K562 (cell line): ENCODE measurements around the gene HIF1A. TPM values are rescaled to one million over a fixed set of nuclear protein-coding genes. Genes with fewer than 3 reads are reported as not detected.

Experiments used
- ATAC-seq: fragments of 200-7000 bp; cut with Tn5 transposase; 3 replicates; pipeline ENCODE4 v1.9.1; 2020; ENCODE audit warnings: moderate library complexity
- BruUV-seq: library from RNA; stranded (reverse); fragments of 400-500 nt; replicated peaks from 2 replicates; lab custom pipeline; 2021; lab: Mats Ljungman, UMichigan
- CTCF ChIA-PET: fragments of 300-600 bp; formaldehyde crosslinking; extraction: SDS; loops from one replicate; lab custom pipeline; 2021; ENCODE audit warnings: low intra/inter-chr PET ratio; lab: Yijun Ruan, JAX
- POLR2A ChIA-PET: fragments of 300-600, 350-650 bp; sonication (Branson Sonifier 250); formaldehyde crosslinking; extraction: SDS; loops from one replicate; lab custom pipeline; 2021; ENCODE audit warnings: antibody characterized with exemption, inconsistent platforms; lab: Yijun Ruan, JAX
- DNase-seq, 4 experiments: peaks; one replicate each; pipeline versions ENCODE4 v3.0.0 to v3.0.0-alpha.2; 2011 to 2018; ENCODE audit warnings: low spot score in 3 of 4, mixed read lengths in 3 of 4; ENCODE audit errors: extremely low read depth in 1 of 4
- FAIRE-seq: peaks from 2 replicates; lab custom pipeline; 2011; peaks lifted over from hg19 to GRCh38; lab: Jason Lieb, UNC
- H2AFZ ChIP-seq: 2 replicates; pipeline ENCODE4 v1.6.0; 2011; ENCODE audit warnings: low read depth, low read length, control low read depth, inconsistent platforms
- H3K27ac ChIP-seq: fragments of 200-600 bp; 3 replicates; pipeline ENCODE4 v1.8.0; 2011; ENCODE audit warnings: low read depth, mild to moderate bottlenecking, control low read depth, inconsistent platforms, low read length, moderate library complexity, mixed read lengths; ENCODE audit errors: extremely low read depth
- H3K27me3 ChIP-seq, 2 experiments: fragments of 300-600 bp in 1 of 2; 2 replicates in 1 of 2; 3 replicates in 1 of 2; pipeline versions ENCODE4 v1.6.0 to v1.8.0; 2011; ENCODE audit warnings: inconsistent platforms in 2 of 2, low read length in 2 of 2, mild to moderate bottlenecking in 1 of 2, mixed read lengths in 1 of 2, moderate library complexity in 1 of 2; ENCODE audit not compliant: control insufficient read depth in 2 of 2, insufficient read depth in 2 of 2
- H3K36me3 ChIP-seq: fragments of 300-600 bp; 3 replicates; pipeline ENCODE4 v1.8.0; 2011; ENCODE audit warnings: mild to moderate bottlenecking, low read length, inconsistent platforms; ENCODE audit not compliant: control insufficient read depth, insufficient read depth
- H3K4me1 ChIP-seq, 2 experiments: fragments of 200-600 bp in 1 of 2; replicated peaks in 1 of 2; 2 replicates in 1 of 2; 3 replicates in 1 of 2; pipeline versions ENCODE4 v1.5.1 to v1.8.0; 2011; ENCODE audit warnings: inconsistent platforms in 2 of 2, low read length in 2 of 2, mild to moderate bottlenecking in 1 of 2, mixed read lengths in 1 of 2, moderate library complexity in 1 of 2; ENCODE audit not compliant: control insufficient read depth in 2 of 2, insufficient read depth in 2 of 2
- H3K4me2 ChIP-seq: 2 replicates; pipeline ENCODE4 v1.6.1; 2011; ENCODE audit warnings: low read length, control low read depth, inconsistent platforms, mixed read lengths; ENCODE audit not compliant: insufficient read depth
- H3K4me3 ChIP-seq: fragments of 200-600 bp; sonication (generic), shearing (Covaris generic); 2 replicates; pipeline ENCODE4 v1.5.1; 2016; ENCODE audit warnings: control low read depth, inconsistent platforms
- H3K79me2 ChIP-seq: fragments of 200-600 bp; 3 replicates; pipeline ENCODE4 v1.8.0; 2011; ENCODE audit warnings: low read length, inconsistent platforms; ENCODE audit not compliant: control insufficient read depth, insufficient read depth
- H3K9ac ChIP-seq, 2 experiments: 2 replicates each; pipeline versions ENCODE4 v1.6.0 to v1.6.1; 2011; ENCODE audit warnings: low read depth in 2 of 2, low read length in 2 of 2, control low read depth in 1 of 2, inconsistent platforms in 1 of 2, mild to moderate bottlenecking in 1 of 2, mixed read lengths in 1 of 2; ENCODE audit not compliant: insufficient read depth in 1 of 2
- H3K9me1 ChIP-seq: one replicate; pipeline ENCODE4 v1.6.0; 2011; ENCODE audit warnings: inconsistent platforms, mild to moderate bottlenecking, low read length, moderate library complexity; ENCODE audit not compliant: control insufficient read depth, insufficient read depth
- H3K9me3 ChIP-seq: replicated peaks from 2 replicates; pipeline ENCODE4 v1.5.1; 2011; ENCODE audit warnings: low read depth, low read length, inconsistent platforms; ENCODE audit not compliant: control insufficient read depth, insufficient read depth
- H4K20me1 ChIP-seq: replicated peaks from 2 replicates; pipeline ENCODE4 v1.6.1; 2011; ENCODE audit warnings: low read length, inconsistent platforms, mixed read lengths; ENCODE audit not compliant: control insufficient read depth, insufficient read depth
- ETV6 ChIP-seq, 3 experiments: fragments of 150-350 bp in 1 of 3; sonication (generic) in 1 of 3; formaldehyde crosslinking in 1 of 3; IDR thresholded peaks; 2 replicates each; pipeline versions ENCODE4 v1.6.1 to v1.8.0; 2014 to 2022; ENCODE audit warnings: borderline replicate concordance in 2 of 3, low read depth in 2 of 3, antibody characterized with exemption in 1 of 3, low read length in 1 of 3, mild to moderate bottlenecking in 1 of 3, missing genetic modification reagents in 1 of 3
- GTF2A2 ChIP-seq: IDR thresholded peaks from 2 replicates; pipeline ENCODE4 v1.6.1; 2016; ENCODE audit warnings: mild to moderate bottlenecking, missing genetic modification characterization, missing compliant biosample characterization
- HNRNPLL ChIP-seq: fragments of 200-400 bp; formaldehyde crosslinking; IDR thresholded peaks from 2 replicates; pipeline ENCODE4 v1.6.1; 2017; ENCODE audit warnings: low read length, low read depth, mild to moderate bottlenecking; ENCODE audit not compliant: poor library complexity, severe bottlenecking
- JUNB ChIP-seq: fragments of 450-650 bp; formaldehyde crosslinking; conservative IDR thresholded peaks from 2 replicates; pipeline ENCODE4 v1.4.0; 2020; ENCODE audit warnings: mild to moderate bottlenecking
- NFRKB ChIP-seq: fragments of 450-650 bp; IDR thresholded peaks from 2 replicates; pipeline ENCODE4 v1.6.1; 2016; ENCODE audit warnings: low read depth
- PCBP1 ChIP-seq: fragments of 200-400 bp; formaldehyde crosslinking; IDR thresholded peaks from 2 replicates; pipeline ENCODE4 v1.6.1; 2018; ENCODE audit warnings: mild to moderate bottlenecking, low read depth, low read length; ENCODE audit not compliant: poor library complexity, severe bottlenecking
- POLR2G ChIP-seq: fragments of 200-400 bp; formaldehyde crosslinking; IDR thresholded peaks from 2 replicates; pipeline ENCODE4 v1.6.1; 2017; ENCODE audit warnings: low read depth, mild to moderate bottlenecking, antibody characterized with exemption, low read length, moderate library complexity
- RBFOX2 ChIP-seq: fragments of 200-400 bp; formaldehyde crosslinking; IDR thresholded peaks from 2 replicates; pipeline ENCODE4 v1.6.1; 2017; ENCODE audit warnings: low read depth, mild to moderate bottlenecking, low read length, moderate library complexity
- RBM17 ChIP-seq: fragments of 200-400 bp; formaldehyde crosslinking; IDR thresholded peaks from 2 replicates; pipeline ENCODE4 v1.6.1; 2017; ENCODE audit warnings: low read depth, mild to moderate bottlenecking, low read length, borderline replicate concordance
- RFX5 ChIP-seq: IDR thresholded peaks from 2 replicates; pipeline ENCODE4 v1.6.1; 2011; ENCODE audit warnings: low read depth, mild to moderate bottlenecking, improper control_type of control experiment, low read length
- XRCC5 ChIP-seq: fragments of 200-400 bp; formaldehyde crosslinking; IDR thresholded peaks from 2 replicates; pipeline ENCODE4 v1.6.1; 2017; ENCODE audit warnings: low read depth, mild to moderate bottlenecking, low read length
- WGBS: fragments of 100-300 bp; shearing (Covaris generic); methylation state at CpG from one replicate; pipeline ENCODE4 v1.1.6; 2016; ENCODE audit warnings: low coverage, mixed read lengths; ENCODE audit not compliant: insufficient coverage; ENCODE audit errors: missing lambda C conversion rate; 5-methylcytosine and 5-hydroxymethylcytosine counted together
- in situ Hi-C: fragments of 300-500 bp; cut with MboI; formaldehyde crosslinking; loops from 4 replicates; pipeline ENCODE4 v1.15.0; 2018; ENCODE audit warnings: inconsistent platforms, mixed read lengths
- intact Hi-C: fragments of 100-400 bp; cut with micrococcal nuclease; formaldehyde crosslinking; loops from 2 replicates; pipeline ENCODE4 v1.14.2; 2022
- polyA plus RNA-seq, 8 experiments: library from polyadenylated mRNA; depleted of rRNA in 4 of 8; stranded (reverse) in 5 of 8; unstranded in 3 of 8; fragments of >200 nt; fragmentation: Nextera tagmentation in 2 of 8; fragmentation: Illumina TruSeq in 1 of 8; extraction: Ambion mirVana in 2 of 8; extraction: Trizol in 1 of 8; gene quantifications; 2 replicates each; pipeline versions ENCODE4 v1.2.1 to v1.2.3, GENCODE V29; 2011 to 2014; ENCODE audit warnings: inconsistent platforms in 1 of 8, missing spikeins in 1 of 8
- total RNA-seq, 7 experiments: library from RNA; depleted of rRNA in 6 of 7; stranded (reverse); fragments of >200 nt in 6 of 7; fragmentation: Illumina TruSeq in 2 of 7; extraction: Trizol in 2 of 7; gene quantifications; 2 replicates each; pipeline versions ENCODE4 v1.2.1 to v1.2.3, GENCODE V29; 2011 to 2021; ENCODE audit warnings: low replicate concordance in 1 of 7
- TF ChIP-seq, protein P1 (sequence below): sonication (generic); formaldehyde crosslinking; IDR thresholded peaks from 2 replicates; pipeline ENCODE4 v1.8.0; 2023; ENCODE audit warnings: mild to moderate bottlenecking, missing genetic modification reagents

Gene HIF1A
- total and polyA plus RNA-seq, 9 of the 15 experiments (the other 6 are each of a cell fraction or from before 2014, with no cell fraction given), result 5.9 to 35.3 (median 24.2) TPM

DNA sequence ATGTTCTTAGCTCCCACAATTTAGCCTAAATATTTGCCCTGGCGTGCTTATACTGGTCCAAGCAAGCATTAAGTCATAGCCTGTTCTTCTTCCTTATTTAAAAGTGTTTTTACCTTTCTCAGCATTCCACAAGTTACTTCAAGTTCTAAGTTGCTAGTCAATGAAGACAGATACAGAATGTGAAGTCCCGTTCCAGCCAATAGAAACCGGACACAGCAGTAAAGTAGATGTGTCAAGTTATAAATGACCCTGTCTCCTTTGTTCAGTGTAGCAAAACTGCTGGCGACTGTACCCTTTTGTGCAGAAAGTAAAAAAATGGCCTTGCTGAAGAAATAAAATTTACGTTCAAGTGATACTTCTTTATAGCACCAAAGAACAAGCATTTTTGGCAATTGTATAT, 70.8 kb downstream of the HIF1A start:
- Histone ChIP-seq H3K79me2 (peaks cover 49% of the 10 kb centered on the region), H3K4me3 (no peak overlapping the region), H3K4me2 (no peak overlapping the region), H3K27me3 (no peaks in the 10 kb centered on the region; a peak in 1 of 5 replicates), H3K36me3 (peaks cover 41% of the 10 kb centered on the region; the same call in 2 of the 3 replicates), H3K9ac (no peak overlapping the region), H3K9me1 (no peaks in the 10 kb centered on the region), H2AFZ (no peak overlapping the region), H3K9me3 (no peaks in the 10 kb centered on the region), H3K4me1 (peaks cover 0 to 5% of the 10 kb centered on the region in 2 experiments; a peak in 2 of 5 replicates), H4K20me1 (no peaks in the 10 kb centered on the region), H3K27ac (no peak overlapping the region)
- in situ Hi-C loops, result no loop called here
- intact Hi-C loops, result no loop called here
- FAIRE-seq (no peak), DNase-seq (no peak), ATAC-seq (no peak)
- BruUV-seq, result no TSS peak
- ChIA-PET POLR2A (interaction anchor here (1.7 kb wide), 1 partner anchor 17 kb away, joined by 5 read pairs; no protein-coding TSS in a partner anchor), CTCF (no interaction called here)
- 90% methylated on average over 5 of the region's 5 CpGs for WGBS
- TF ChIP-seq GTF2A2 (tag), result no peak
- TF ChIP-seq ETV6 (IDR thresholded peaks at IDR 0.05; ENCODE audit: borderline replicate concordance in 1 of 2, low read depth in 2 of 2, low read length in 1 of 2), result no peak
- no peak for TF ChIP-seq ETV6 (CRISPR knock-in tag; IDR thresholded peaks at IDR 0.05; ENCODE audit: borderline replicate concordance)
- no peak for TF ChIP-seq PCBP1
- no peak for TF ChIP-seq RBM17
- TF ChIP-seq, protein P1, sequence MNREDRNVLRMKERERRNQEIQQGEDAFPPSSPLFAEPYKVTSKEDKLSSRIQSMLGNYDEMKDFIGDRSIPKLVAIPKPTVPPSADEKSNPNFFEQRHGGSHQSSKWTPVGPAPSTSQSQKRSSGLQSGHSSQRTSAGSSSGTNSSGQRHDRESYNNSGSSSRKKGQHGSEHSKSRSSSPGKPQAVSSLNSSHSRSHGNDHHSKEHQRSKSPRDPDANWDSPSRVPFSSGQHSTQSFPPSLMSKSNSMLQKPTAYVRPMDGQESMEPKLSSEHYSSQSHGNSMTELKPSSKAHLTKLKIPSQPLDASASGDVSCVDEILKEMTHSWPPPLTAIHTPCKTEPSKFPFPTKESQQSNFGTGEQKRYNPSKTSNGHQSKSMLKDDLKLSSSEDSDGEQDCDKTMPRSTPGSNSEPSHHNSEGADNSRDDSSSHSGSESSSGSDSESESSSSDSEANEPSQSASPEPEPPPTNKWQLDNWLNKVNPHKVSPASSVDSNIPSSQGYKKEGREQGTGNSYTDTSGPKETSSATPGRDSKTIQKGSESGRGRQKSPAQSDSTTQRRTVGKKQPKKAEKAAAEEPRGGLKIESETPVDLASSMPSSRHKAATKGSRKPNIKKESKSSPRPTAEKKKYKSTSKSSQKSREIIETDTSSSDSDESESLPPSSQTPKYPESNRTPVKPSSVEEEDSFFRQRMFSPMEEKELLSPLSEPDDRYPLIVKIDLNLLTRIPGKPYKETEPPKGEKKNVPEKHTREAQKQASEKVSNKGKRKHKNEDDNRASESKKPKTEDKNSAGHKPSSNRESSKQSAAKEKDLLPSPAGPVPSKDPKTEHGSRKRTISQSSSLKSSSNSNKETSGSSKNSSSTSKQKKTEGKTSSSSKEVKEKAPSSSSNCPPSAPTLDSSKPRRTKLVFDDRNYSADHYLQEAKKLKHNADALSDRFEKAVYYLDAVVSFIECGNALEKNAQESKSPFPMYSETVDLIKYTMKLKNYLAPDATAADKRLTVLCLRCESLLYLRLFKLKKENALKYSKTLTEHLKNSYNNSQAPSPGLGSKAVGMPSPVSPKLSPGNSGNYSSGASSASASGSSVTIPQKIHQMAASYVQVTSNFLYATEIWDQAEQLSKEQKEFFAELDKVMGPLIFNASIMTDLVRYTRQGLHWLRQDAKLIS, result no peak
- TF ChIP-seq XRCC5, result no peak
- TF ChIP-seq RFX5, result no peak
- TF ChIP-seq POLR2G, result no peak
- no peak for TF ChIP-seq JUNB (CRISPR knock-in tag)
- TF ChIP-seq RBFOX2, result no peak
- TF ChIP-seq NFRKB, result no peak
- TF ChIP-seq HNRNPLL, result no peak
